Measurements from ENCODE around the gene F8. TPM values are rescaled to one million over a fixed set of nuclear protein-coding genes. Genes with fewer than 3 reads are reported as not detected.

Gene F8
- total RNA-seq, 1 experiment from 2014 or later: 2.6 TPM

DNA sequence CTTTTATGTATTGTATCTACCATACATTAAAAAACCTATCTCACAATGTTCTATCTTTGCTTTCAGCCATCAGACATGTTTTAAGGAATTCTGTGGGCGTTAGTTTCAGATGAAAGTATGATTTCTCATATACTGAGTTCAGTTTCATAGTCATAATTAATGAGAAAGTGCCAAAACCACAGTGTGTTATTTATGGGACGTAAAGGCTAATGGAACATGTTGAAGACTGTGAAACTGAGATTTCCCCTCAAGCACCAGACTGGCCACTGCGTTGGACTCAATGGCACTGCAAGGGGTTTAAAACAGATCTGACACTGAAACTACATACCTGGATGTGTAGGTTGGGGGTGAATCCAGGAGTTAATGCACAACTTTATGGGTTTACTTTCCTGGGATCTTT, 32.0 kb downstream of the F8 start:
- Histone ChIP-seq H3K4me2 (ENCODE audit: low read length) (no peak overlapping the region), H3K79me2 (ENCODE audit: insufficient read depth, low read length) (no peaks in the 10 kb centered on the region), H3K9me2 (ENCODE audit: insufficient read depth) (no peaks in the 10 kb centered on the region), H3K9me3 (ENCODE audit: control insufficient read depth in 1 of 2, insufficient read depth in 1 of 2, low read depth in 1 of 2, low read length in 2 of 2) (no peaks in the 10 kb centered on the region), H4K20me1 (ENCODE audit: insufficient read depth) (no peaks in the 10 kb centered on the region), H3K36me3 (ENCODE audit: control insufficient read depth in 1 of 2, insufficient read depth in 2 of 2, low read length in 2 of 2) (no peaks in the 10 kb centered on the region), H3K27me3 (ENCODE audit: insufficient read depth, low read length) (no peaks in the 10 kb centered on the region), H2AFZ (ENCODE audit: low read depth, low read length, poor library complexity, severe bottlenecking) (no peak overlapping the region), H3K4me1 (ENCODE audit: control insufficient read depth in 1 of 2, insufficient read depth in 2 of 2, low read length in 2 of 2) (no peaks in the 10 kb centered on the region), H3K4me3 (replicated peaks in 1 of 2; ENCODE audit: low read depth in 1 of 2, low read length in 2 of 2) (no peak overlapping the region), H3K27ac (ENCODE audit: low read depth, low read length) (no peak overlapping the region), H3K9ac (ENCODE audit: low read length) (no peak overlapping the region)
- no peak for DNase-seq (ENCODE audit: low read depth, low spot score)
- POLR2A ChIA-PET: interaction anchor here (1.3 kb wide), 1 partner anchor 36 kb away, joined by 3 read pairs; the partner anchor contains the start of gene FUNDC2
- no peak for ATAC-seq
- intact Hi-C loops (cut with micrococcal nuclease): no loop called here
- RAD21 ChIA-PET (ENCODE audit: low non-redundant PET in 1 of 2, low total read pairs in 2 of 2, uncharacterized antibody in 2 of 2, unreplicated experiment in 2 of 2): no interaction called here
- TF ChIP-seq ELF1 (IDR thresholded peaks at IDR 0.05; ENCODE audit: borderline replicate concordance, low read depth) (no peak), EZH2phosphoT487 (IDR thresholded peaks at IDR 0.05; ENCODE audit: borderline replicate concordance) (no peak), CEBPB (IDR thresholded peaks at IDR 0.05; ENCODE audit: low read depth) (no peak), JUND (IDR thresholded peaks at IDR 0.05) (no peak), ZNF274 (IDR thresholded peaks at IDR 0.05; ENCODE audit: low read depth, low read length) (no peak), RAD21 (IDR thresholded peaks at IDR 0.05; ENCODE audit: low read depth) (no peak), SRF (IDR thresholded peaks at IDR 0.05; ENCODE audit: low read depth) (no peak), TCF7L2 (IDR thresholded peaks at IDR 0.05; ENCODE audit: borderline replicate concordance, extremely low read depth, insufficient read depth, insufficient read length) (no peak), YY1 (IDR thresholded peaks at IDR 0.05; ENCODE audit: extremely low read depth, insufficient replicate concordance, low read depth, low read length) (no peak), SP1 (IDR thresholded peaks at IDR 0.05; ENCODE audit: low read depth) (no peak), SIN3A (IDR thresholded peaks at IDR 0.05; ENCODE audit: low read depth) (no peak)
- TF ChIP-seq, protein P1, sequence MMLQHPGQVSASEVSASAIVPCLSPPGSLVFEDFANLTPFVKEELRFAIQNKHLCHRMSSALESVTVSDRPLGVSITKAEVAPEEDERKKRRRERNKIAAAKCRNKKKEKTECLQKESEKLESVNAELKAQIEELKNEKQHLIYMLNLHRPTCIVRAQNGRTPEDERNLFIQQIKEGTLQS (IDR thresholded peaks at IDR 0.05): no peak
- TF ChIP-seq, protein P2, sequence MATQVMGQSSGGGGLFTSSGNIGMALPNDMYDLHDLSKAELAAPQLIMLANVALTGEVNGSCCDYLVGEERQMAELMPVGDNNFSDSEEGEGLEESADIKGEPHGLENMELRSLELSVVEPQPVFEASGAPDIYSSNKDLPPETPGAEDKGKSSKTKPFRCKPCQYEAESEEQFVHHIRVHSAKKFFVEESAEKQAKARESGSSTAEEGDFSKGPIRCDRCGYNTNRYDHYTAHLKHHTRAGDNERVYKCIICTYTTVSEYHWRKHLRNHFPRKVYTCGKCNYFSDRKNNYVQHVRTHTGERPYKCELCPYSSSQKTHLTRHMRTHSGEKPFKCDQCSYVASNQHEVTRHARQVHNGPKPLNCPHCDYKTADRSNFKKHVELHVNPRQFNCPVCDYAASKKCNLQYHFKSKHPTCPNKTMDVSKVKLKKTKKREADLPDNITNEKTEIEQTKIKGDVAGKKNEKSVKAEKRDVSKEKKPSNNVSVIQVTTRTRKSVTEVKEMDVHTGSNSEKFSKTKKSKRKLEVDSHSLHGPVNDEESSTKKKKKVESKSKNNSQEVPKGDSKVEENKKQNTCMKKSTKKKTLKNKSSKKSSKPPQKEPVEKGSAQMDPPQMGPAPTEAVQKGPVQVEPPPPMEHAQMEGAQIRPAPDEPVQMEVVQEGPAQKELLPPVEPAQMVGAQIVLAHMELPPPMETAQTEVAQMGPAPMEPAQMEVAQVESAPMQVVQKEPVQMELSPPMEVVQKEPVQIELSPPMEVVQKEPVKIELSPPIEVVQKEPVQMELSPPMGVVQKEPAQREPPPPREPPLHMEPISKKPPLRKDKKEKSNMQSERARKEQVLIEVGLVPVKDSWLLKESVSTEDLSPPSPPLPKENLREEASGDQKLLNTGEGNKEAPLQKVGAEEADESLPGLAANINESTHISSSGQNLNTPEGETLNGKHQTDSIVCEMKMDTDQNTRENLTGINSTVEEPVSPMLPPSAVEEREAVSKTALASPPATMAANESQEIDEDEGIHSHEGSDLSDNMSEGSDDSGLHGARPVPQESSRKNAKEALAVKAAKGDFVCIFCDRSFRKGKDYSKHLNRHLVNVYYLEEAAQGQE (IDR thresholded peaks at IDR 0.05; ENCODE audit: low read depth): no peak
- TF ChIP-seq, protein P3, sequence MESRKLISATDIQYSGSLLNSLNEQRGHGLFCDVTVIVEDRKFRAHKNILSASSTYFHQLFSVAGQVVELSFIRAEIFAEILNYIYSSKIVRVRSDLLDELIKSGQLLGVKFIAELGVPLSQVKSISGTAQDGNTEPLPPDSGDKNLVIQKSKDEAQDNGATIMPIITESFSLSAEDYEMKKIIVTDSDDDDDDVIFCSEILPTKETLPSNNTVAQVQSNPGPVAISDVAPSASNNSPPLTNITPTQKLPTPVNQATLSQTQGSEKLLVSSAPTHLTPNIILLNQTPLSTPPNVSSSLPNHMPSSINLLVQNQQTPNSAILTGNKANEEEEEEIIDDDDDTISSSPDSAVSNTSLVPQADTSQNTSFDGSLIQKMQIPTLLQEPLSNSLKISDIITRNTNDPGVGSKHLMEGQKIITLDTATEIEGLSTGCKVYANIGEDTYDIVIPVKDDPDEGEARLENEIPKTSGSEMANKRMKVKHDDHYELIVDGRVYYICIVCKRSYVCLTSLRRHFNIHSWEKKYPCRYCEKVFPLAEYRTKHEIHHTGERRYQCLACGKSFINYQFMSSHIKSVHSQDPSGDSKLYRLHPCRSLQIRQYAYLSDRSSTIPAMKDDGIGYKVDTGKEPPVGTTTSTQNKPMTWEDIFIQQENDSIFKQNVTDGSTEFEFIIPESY (IDR thresholded peaks at IDR 0.05; ENCODE audit: extremely low read depth, insufficient replicate concordance, low read length): no peak
- TF ChIP-seq, protein P4, sequence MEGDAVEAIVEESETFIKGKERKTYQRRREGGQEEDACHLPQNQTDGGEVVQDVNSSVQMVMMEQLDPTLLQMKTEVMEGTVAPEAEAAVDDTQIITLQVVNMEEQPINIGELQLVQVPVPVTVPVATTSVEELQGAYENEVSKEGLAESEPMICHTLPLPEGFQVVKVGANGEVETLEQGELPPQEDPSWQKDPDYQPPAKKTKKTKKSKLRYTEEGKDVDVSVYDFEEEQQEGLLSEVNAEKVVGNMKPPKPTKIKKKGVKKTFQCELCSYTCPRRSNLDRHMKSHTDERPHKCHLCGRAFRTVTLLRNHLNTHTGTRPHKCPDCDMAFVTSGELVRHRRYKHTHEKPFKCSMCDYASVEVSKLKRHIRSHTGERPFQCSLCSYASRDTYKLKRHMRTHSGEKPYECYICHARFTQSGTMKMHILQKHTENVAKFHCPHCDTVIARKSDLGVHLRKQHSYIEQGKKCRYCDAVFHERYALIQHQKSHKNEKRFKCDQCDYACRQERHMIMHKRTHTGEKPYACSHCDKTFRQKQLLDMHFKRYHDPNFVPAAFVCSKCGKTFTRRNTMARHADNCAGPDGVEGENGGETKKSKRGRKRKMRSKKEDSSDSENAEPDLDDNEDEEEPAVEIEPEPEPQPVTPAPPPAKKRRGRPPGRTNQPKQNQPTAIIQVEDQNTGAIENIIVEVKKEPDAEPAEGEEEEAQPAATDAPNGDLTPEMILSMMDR (IDR thresholded peaks at IDR 0.05 in 2 of 3, conservative IDR thresholded peaks at IDR 0.05 in 1 of 3; ENCODE audit: borderline replicate concordance in 1 of 3, insufficient read depth in 1 of 3, low read depth in 2 of 3, low read length in 2 of 3): no peak
- TF ChIP-seq, protein P5, sequence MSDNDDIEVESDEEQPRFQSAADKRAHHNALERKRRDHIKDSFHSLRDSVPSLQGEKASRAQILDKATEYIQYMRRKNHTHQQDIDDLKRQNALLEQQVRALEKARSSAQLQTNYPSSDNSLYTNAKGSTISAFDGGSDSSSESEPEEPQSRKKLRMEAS (IDR thresholded peaks at IDR 0.05): no peak
- CTCF ChIA-PET: no interaction called here
- BruUV-seq (replicated peaks): no TSS peak
